Spleen (tissue), 11 donors: Measurements from ENCODE around the gene CFAP97. TPM values are rescaled to one million over a fixed set of nuclear protein-coding genes. Genes with fewer than 3 reads are reported as not detected.

Source experiments
- DNase-seq: peaks from one replicate; pipeline ENCODE4 v3.0.0-alpha.2; 2020
- H3K27ac ChIP-seq, 8 donors: fragments of 200-600 bp; sonication (generic) in 7 of 8; 1 replicate in 4 of 8; 2 replicates in 4 of 8; pipeline versions ENCODE4 v1.5.0 to v1.8.0; 2016 to 2021; ENCODE audit warnings: inconsistent platforms in 4 of 8, mild to moderate bottlenecking in 4 of 8, moderate library complexity in 1 of 8
- H3K27me3 ChIP-seq, 7 donors: fragments of 200-600 bp; sonication (generic) in 6 of 7; replicated peaks in 1 of 7; 1 replicate in 4 of 7; 2 replicates in 3 of 7; pipeline versions ENCODE4 v1.5.0 to v1.8.0; 2016 to 2021; ENCODE audit warnings: inconsistent platforms in 3 of 7, mild to moderate bottlenecking in 1 of 7
- H3K36me3 ChIP-seq, 6 donors: fragments of 200-600 bp; sonication (generic) in 5 of 6; 1 replicate in 4 of 6; 2 replicates in 2 of 6; pipeline versions ENCODE4 v1.5.0 to v1.8.0; 2016 to 2021; ENCODE audit warnings: inconsistent platforms in 2 of 6
- H3K4me1 ChIP-seq, 6 donors: fragments of 200-600 bp; sonication (generic) in 5 of 6; 1 replicate in 3 of 6; 2 replicates in 3 of 6; pipeline versions ENCODE4 v1.5.0 to v1.8.0; 2016 to 2021; ENCODE audit warnings: inconsistent platforms in 3 of 6
- H3K4me3 ChIP-seq, 8 donors: fragments of 200-600 bp; sonication (generic) in 7 of 8; 1 replicate in 4 of 8; 2 replicates in 4 of 8; pipeline versions ENCODE4 v1.5.0 to v1.8.0; 2016 to 2021; ENCODE audit warnings: inconsistent platforms in 4 of 8, mild to moderate bottlenecking in 4 of 8, moderate library complexity in 2 of 8
- H3K9me3 ChIP-seq, 8 donors: fragments of 200-600 bp; sonication (generic) in 7 of 8; 1 replicate in 4 of 8; 2 replicates in 4 of 8; pipeline versions ENCODE4 v1.5.0 to v1.8.0; 2016 to 2021; ENCODE audit warnings: inconsistent platforms in 4 of 8
- CTCF ChIP-seq, 11 experiments: fragments of 200-600 bp in 7 of 11; fragments of 450-650 bp in 4 of 11; sonication (generic) in 4 of 11; IDR thresholded peaks in 8 of 11; conservative IDR thresholded peaks in 3 of 11; 1 replicate in 7 of 11; 2 replicates in 4 of 11; pipeline versions ENCODE4 v1.4.0 to v1.8.0; 2016 to 2021; ENCODE audit warnings: antibody characterized with exemption in 11 of 11, inconsistent platforms in 4 of 11, mild to moderate bottlenecking in 1 of 11
- POLR2A ChIP-seq, 3 donors: fragments of 450-650 bp; IDR thresholded peaks; one replicate each; pipeline ENCODE4 v1.5.1; 2017; ENCODE audit warnings: antibody characterized with exemption in 3 of 3, mild to moderate bottlenecking in 1 of 3
- POLR2AphosphoS5 ChIP-seq, 3 donors: sonication (generic); formaldehyde crosslinking; IDR thresholded peaks; one replicate each; pipeline ENCODE4 v1.5.1; 2017; ENCODE audit warnings: antibody characterized with exemption in 3 of 3
- WGBS, 5 donors: extraction: QIAGEN DNeasy Blood & Tissue Kit in 3 of 5; methylation state at CpG; one replicate each; pipeline versions ENCODE4 v1.1.5 to v1.1.7; 2013 to 2018; 5-methylcytosine and 5-hydroxymethylcytosine counted together
- intact Hi-C: fragments of 100-400 bp; cut with DNase I; formaldehyde crosslinking; loops from one replicate; pipeline ENCODE4 v1.15.0; 2023; ENCODE audit warnings: low total_unique reads
- polyA plus RNA-seq, 3 donors: library from polyadenylated mRNA; stranded (reverse); fragments of 200-250 nt; gene quantifications; one replicate each; pipeline ENCODE4 v1.2.1, GENCODE V29; 2013
- total RNA-seq, 7 donors: library from RNA; depleted of rRNA in 3 of 7; stranded (reverse); fragments of >200 nt in 3 of 7; fragmentation: NEBNext Ultra II Directional in 4 of 7; extraction: Animal tissue kit (Norgen Biotek cat#: 25700) in 4 of 7; gene quantifications; one replicate each; pipeline versions ENCODE4 v1.1.0 to v1.2.1, GENCODE V29; 2016 to 2021
- donor health status: healthy with polysubstance abuse.
- donor health status: DM: no; HTN: no; CAD: no; lungs with moderate emphysema.
- donor health status: DM: no; HTN: no; CAD: no.
- donor health status: Bipolar disorder and iron deficiency.
- donor health status: healthy.
- donor health status: DM: no; HTN: no; CAD: no.
- donor health status: DM: yes; HTN: yes; CAD: no.

CFAP97 gene
- total and polyA plus RNA-seq, 10 donors = 4.8 to 48.6 (median 39.0) TPM

DNA sequence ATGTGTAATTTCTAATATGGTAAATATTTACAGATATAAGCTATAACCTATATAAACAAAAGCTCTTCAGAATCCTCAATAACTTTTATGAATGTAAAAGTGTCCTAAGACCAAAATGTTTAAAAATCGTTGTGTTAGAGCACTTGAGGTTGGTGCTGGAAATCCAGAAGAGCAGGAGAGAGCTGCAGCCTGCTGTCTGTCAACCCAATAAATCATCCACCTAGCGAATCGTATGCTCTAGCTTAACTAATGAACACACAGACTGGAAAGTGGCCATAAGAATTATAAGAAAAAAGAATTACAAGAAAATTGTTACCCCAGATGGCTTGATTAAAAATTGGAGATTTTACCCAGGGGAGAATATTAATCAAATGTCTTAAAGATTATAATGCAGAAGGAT is 17.0 kb downstream of the CFAP97 start:
- no peak overlapping the region for H3K27ac ChIP-seq
- 56 to 70% (median 63%) methylated on average over 3 of the region's 3 CpGs for WGBS, 5 donors

DNA sequence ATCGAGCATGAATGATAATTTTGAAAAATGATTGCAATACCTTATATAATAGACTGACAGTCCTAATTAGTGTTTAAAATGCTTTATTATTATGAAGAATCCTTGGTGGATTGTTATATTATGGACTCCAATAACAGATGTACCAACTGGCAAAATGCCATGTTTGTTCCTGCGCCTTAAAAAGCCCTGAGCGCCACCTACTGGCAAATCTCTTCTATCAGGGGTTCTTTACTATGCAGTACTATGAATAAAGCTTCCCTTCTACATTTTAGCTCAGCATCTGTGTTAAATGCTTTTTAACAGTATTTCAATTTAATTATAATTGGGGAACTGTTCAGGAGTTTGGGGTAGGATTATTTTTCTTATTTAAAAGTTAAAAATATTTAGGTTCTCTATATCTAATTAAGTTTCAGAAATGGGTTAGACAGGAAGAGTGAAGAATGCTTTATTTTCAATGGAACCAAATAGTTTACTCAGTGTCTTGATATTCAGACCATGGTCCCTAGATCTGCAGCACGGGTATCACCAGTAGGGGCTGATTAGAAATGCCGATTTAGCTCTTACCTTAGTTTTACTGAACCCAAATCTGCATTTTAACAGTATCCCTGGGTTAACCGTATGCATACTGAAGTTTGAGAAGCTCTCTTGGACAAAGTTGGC is 20.0 kb downstream of the CFAP97 start:
- TF ChIP-seq CTCF (IDR thresholded peaks at IDR 0.05 in 8 of 11, conservative IDR thresholded peaks at IDR 0.05 in 3 of 11) = peak; percentile 23 to 88 (median 75)
- no peak for TF ChIP-seq POLR2A (IDR thresholded peaks at IDR 0.05)
- peak in 1 of 3 donors; percentile 68 for TF ChIP-seq POLR2AphosphoS5 (IDR thresholded peaks at IDR 0.05)
- intact Hi-C loops = no loop called here
- H3K4me3 ChIP-seq = no peak overlapping the region
- no peaks in the 10 kb centered on the region for H3K9me3 ChIP-seq
- no peak for DNase-seq
- peaks cover 0 to 31% (median 9%) of the 10 kb centered on the region in 6 donors for H3K36me3 ChIP-seq
- WGBS, 5 donors = 43 to 51% (median 45%) methylated on average over 6 of the region's 6 CpGs
- peak overlapping the region in 1 of 8 donors; percentile 13 for H3K27ac ChIP-seq
- no peaks in the 10 kb centered on the region for H3K27me3 ChIP-seq
- H3K4me1 ChIP-seq = peaks cover 0 to 49% (median 22%) of the 10 kb centered on the region in 6 donors

More for the DNA sequence above, 17.0 kb downstream of the CFAP97 start:
- H3K27me3 ChIP-seq = no peaks in the 10 kb centered on the region
- intact Hi-C loops = no loop called here
- H3K4me1 ChIP-seq = peaks cover 0 to 71% (median 22%) of the 10 kb centered on the region in 6 donors
- H3K9me3 ChIP-seq = no peaks in the 10 kb centered on the region
- DNase-seq = no peak
- H3K4me3 ChIP-seq = no peak overlapping the region
- peaks cover 0 to 47% (median 22%) of the 10 kb centered on the region in 6 donors for H3K36me3 ChIP-seq
- no peak for TF ChIP-seq POLR2AphosphoS5 (IDR thresholded peaks at IDR 0.05)
- TF ChIP-seq CTCF (IDR thresholded peaks at IDR 0.05 in 8 of 11, conservative IDR thresholded peaks at IDR 0.05 in 3 of 11) = no peak
- TF ChIP-seq POLR2A (IDR thresholded peaks at IDR 0.05) = no peak

DNA sequence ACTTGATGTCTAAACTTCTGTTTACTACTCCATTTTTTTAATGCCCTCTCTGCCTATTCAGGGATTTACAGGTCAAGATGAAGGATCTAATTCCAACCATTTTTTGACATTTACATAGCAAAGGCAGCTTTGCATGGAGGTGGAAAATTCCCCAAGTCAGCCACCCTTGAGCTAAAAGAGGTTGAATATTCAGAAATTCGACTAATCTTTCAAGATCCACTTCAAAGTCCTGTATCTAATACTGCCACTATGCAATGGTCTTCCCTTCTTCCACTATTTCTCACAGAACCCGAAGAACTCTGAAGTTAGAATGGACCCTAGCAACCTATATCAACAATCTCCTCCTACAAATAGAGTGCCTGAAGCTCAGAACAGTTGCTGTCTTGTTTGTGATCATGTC is 21.6 kb downstream of the CFAP97 start:
- Histone ChIP-seq H3K4me1 (peaks cover 0 to 43% (median 22%) of the 10 kb centered on the region in 6 donors), H3K27ac (no peak overlapping the region), H3K9me3 (no peaks in the 10 kb centered on the region), H3K36me3 (peaks cover 0 to 19% (median 0%) of the 10 kb centered on the region in 6 donors), H3K4me3 (no peak overlapping the region), H3K27me3 (no peaks in the 10 kb centered on the region)
- DNase-seq = no peak
- no peak for TF ChIP-seq POLR2AphosphoS5 (IDR thresholded peaks at IDR 0.05)
- no peak for TF ChIP-seq CTCF (IDR thresholded peaks at IDR 0.05 in 8 of 11, conservative IDR thresholded peaks at IDR 0.05 in 3 of 11)
- TF ChIP-seq POLR2A (IDR thresholded peaks at IDR 0.05) = no peak
- intact Hi-C loops = no loop called here
- 64 to 85% (median 74%) methylated on average over 2 of the region's 2 CpGs for WGBS, 5 donors

DNA sequence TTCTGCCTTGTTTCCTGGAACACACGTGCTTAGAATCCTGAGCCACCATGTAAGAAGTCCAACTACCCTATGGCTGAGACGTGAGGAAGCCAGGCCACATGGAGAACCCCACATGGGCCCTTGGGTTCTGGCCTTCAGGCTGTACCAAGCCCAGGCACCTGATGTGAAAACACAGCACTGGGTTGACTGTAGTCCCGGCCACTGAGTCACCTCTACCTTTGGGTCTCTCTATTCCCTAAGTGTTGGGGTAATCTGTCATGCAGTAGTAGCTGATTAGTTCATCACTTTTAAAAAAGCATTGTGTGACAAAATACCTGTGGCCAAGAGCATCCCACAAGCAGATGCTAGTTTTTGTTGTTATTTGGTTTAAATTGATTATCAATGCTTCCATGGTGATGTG is 24.3 kb downstream of the CFAP97 start:
- Histone ChIP-seq H3K27me3 (no peaks in the 10 kb centered on the region), H3K36me3 (peaks cover 0 to 30% (median 5%) of the 10 kb centered on the region in 6 donors), H3K4me1 (peaks cover 0 to 17% (median 11%) of the 10 kb centered on the region in 6 donors), H3K27ac (no peak overlapping the region), H3K4me3 (no peak overlapping the region), H3K9me3 (no peaks in the 10 kb centered on the region)
- no peak for TF ChIP-seq CTCF (IDR thresholded peaks at IDR 0.05 in 8 of 11, conservative IDR thresholded peaks at IDR 0.05 in 3 of 11)
- no peak for TF ChIP-seq POLR2A (IDR thresholded peaks at IDR 0.05)
- no peak for TF ChIP-seq POLR2AphosphoS5 (IDR thresholded peaks at IDR 0.05)
- DNase-seq = no peak
- WGBS, 5 donors = 80 to 93% (median 90%) methylated on average over 3 of the region's 3 CpGs
- intact Hi-C loops = no loop called here
